HEK293T (cell line): ENCODE results near the gene COL27A1.

ENCODE experiments used
- CTCF ChIA-PET: fragments of 350-600 bp; formaldehyde crosslinking; extraction: SDS; loops from one replicate; lab custom pipeline; 2021; ENCODE audit warnings: antibody characterized with exemption, inconsistent platforms; lab: Yijun Ruan, JAX
- POLR2A ChIA-PET: fragments of 350-600 bp; formaldehyde crosslinking; extraction: SDS; loops from one replicate; lab custom pipeline; 2020; ENCODE audit warnings: antibody characterized with exemption, inconsistent platforms; lab: Yijun Ruan, JAX
- DNase-seq: peaks from one replicate; pipeline ENCODE4 v3.0.0; 2012; ENCODE audit warnings: mixed read lengths; ENCODE audit errors: extremely low spot score
- ARNT ChIP-seq: fragments of 450-650 bp; IDR thresholded peaks from 2 replicates; pipeline ENCODE4 v1.6.1; 2017; ENCODE audit warnings: mild to moderate bottlenecking
- BHLHE40 ChIP-seq: fragments of 450-650 bp; IDR thresholded peaks from 2 replicates; pipeline ENCODE4 v1.6.1; 2016; ENCODE audit warnings: mild to moderate bottlenecking, moderate library complexity, borderline replicate concordance
- CTBP1 ChIP-seq: fragments of 450-650 bp; IDR thresholded peaks from 2 replicates; pipeline ENCODE4 v1.6.1; 2016; ENCODE audit warnings: borderline replicate concordance
- ELF4 ChIP-seq: fragments of 450-650 bp; IDR thresholded peaks from 2 replicates; pipeline ENCODE4 v1.6.1; 2017; ENCODE audit warnings: antibody characterized with exemption
- FOXA1 ChIP-seq: fragments of 450-650 bp; IDR thresholded peaks from 2 replicates; pipeline ENCODE4 v1.6.1; 2016; ENCODE audit warnings: mild to moderate bottlenecking
- FOXK2 ChIP-seq: fragments of 450-650 bp; IDR thresholded peaks from 2 replicates; pipeline ENCODE4 v1.6.1; 2016; ENCODE audit warnings: mild to moderate bottlenecking
- FOXM1 ChIP-seq: fragments of 450-650 bp; IDR thresholded peaks from 2 replicates; pipeline ENCODE4 v1.6.1; 2017; ENCODE audit warnings: mild to moderate bottlenecking, borderline replicate concordance
- HDGF ChIP-seq: fragments of 450-650 bp; IDR thresholded peaks from 2 replicates; pipeline ENCODE4 v1.6.1; 2017; ENCODE audit warnings: antibody characterized with exemption, borderline replicate concordance
- L3MBTL2 ChIP-seq: fragments of 450-650 bp; conservative IDR thresholded peaks from 2 replicates; pipeline ENCODE4 v1.6.1; 2016; ENCODE audit warnings: mild to moderate bottlenecking
- LEF1 ChIP-seq: fragments of 450-650 bp; IDR thresholded peaks from 2 replicates; pipeline ENCODE4 v1.6.1; 2017; ENCODE audit warnings: mild to moderate bottlenecking, borderline replicate concordance
- NFRKB ChIP-seq: fragments of 450-650 bp; IDR thresholded peaks from 2 replicates; pipeline ENCODE4 v1.6.1; 2016; ENCODE audit warnings: mild to moderate bottlenecking, moderate library complexity
- PKNOX1 ChIP-seq: fragments of 450-650 bp; IDR thresholded peaks from 2 replicates; pipeline ENCODE4 v1.6.1; 2016
- SP1 ChIP-seq: fragments of 450-650 bp; IDR thresholded peaks from 2 replicates; pipeline ENCODE4 v1.6.1; 2017
- SUZ12 ChIP-seq: fragments of 450-650 bp; IDR thresholded peaks from 2 replicates; pipeline ENCODE4 v1.6.1; 2016; ENCODE audit warnings: mild to moderate bottlenecking
- TARDBP ChIP-seq: fragments of 450-650 bp; IDR thresholded peaks from 2 replicates; pipeline ENCODE4 v1.6.1; 2016
- ZNF384 ChIP-seq: fragments of 450-650 bp; IDR thresholded peaks from 2 replicates; pipeline ENCODE4 v1.6.1; 2016

COL27A1 gene

GRCh38 chr9:114117614-114117995 is 37.7 kb upstream of the COL27A1 start:
- no peak for TF ChIP-seq BHLHE40
- no peak for TF ChIP-seq SUZ12
- no peak for TF ChIP-seq LEF1
- no peak for TF ChIP-seq FOXA1
- no peak for TF ChIP-seq ZNF384
- no peak for TF ChIP-seq NFRKB
- no peak for TF ChIP-seq ELF4
- TF ChIP-seq PKNOX1: no peak
- no peak for TF ChIP-seq FOXK2
- no peak for TF ChIP-seq L3MBTL2
- no peak for TF ChIP-seq ARNT
- no peak for TF ChIP-seq FOXM1
- TF ChIP-seq SP1: no peak
- TF ChIP-seq TARDBP: no peak
- TF ChIP-seq HDGF: no peak
- DNase-seq: no peak
- POLR2A ChIA-PET: no interaction called here
- CTCF ChIA-PET: no interaction called here

- DNase-seq: no peak
- CTCF ChIA-PET: interaction anchor here (0.6 to 1.5 kb wide), 2 partner anchors 10 to 173 kb away, joined by 3 to 4 read pairs; no protein-coding TSS in a partner anchor
- no peak for TF ChIP-seq PKNOX1
- TF ChIP-seq FOXM1: no peak
- TF ChIP-seq BHLHE40: no peak
- TF ChIP-seq ZNF384: no peak
- no peak for TF ChIP-seq FOXA1
- no peak for TF ChIP-seq LEF1
- TF ChIP-seq SP1: no peak
- no peak for TF ChIP-seq HDGF
- no peak for TF ChIP-seq SUZ12
- TF ChIP-seq FOXK2: no peak
- TF ChIP-seq ARNT: no peak
- TF ChIP-seq CTBP1: no peak
- no peak for TF ChIP-seq TARDBP
- TF ChIP-seq L3MBTL2: no peak
- TF ChIP-seq NFRKB: no peak
- no peak for TF ChIP-seq ELF4
- POLR2A ChIA-PET: no interaction called here
Observed at GRCh38 chr9:114117996-114118830, 37.1 kb upstream of the COL27A1 start.

GRCh38 chr9:114119242-114120191 is 35.8 kb upstream of the COL27A1 start:
- no peak for DNase-seq
- TF ChIP-seq ZNF384 (no peak), FOXM1 (no peak), SUZ12 (no peak), BHLHE40 (no peak), L3MBTL2 (no peak), FOXK2 (no peak), SP1 (no peak), ELF4 (no peak), HDGF (no peak), ARNT (no peak), FOXA1 (no peak), LEF1 (no peak), CTBP1 (no peak), TARDBP (no peak), PKNOX1 (no peak), NFRKB (no peak)
- ChIA-PET CTCF (interaction anchor here (1.5 kb wide), 1 partner anchor 11 kb away, joined by 4 read pairs; no protein-coding TSS in a partner anchor), POLR2A (no interaction called here)

- no peak for TF ChIP-seq PKNOX1
- no peak for TF ChIP-seq FOXM1
- TF ChIP-seq ELF4: no peak
- no peak for TF ChIP-seq ARNT
- no peak for TF ChIP-seq HDGF
- TF ChIP-seq FOXA1: no peak
- TF ChIP-seq TARDBP: no peak
- no peak for TF ChIP-seq L3MBTL2
- TF ChIP-seq BHLHE40: no peak
- no peak for TF ChIP-seq NFRKB
- CTCF ChIA-PET: no interaction called here
- DNase-seq: no peak
- POLR2A ChIA-PET: no interaction called here
Observed at GRCh38 chr9:114120192-114121014, 34.9 kb upstream of the COL27A1 start.
